Stimulated activated CD4-positive, alpha-beta T cell treated with anti-CD3 and anti-CD28 coated beads, Interleukin-1b, Interleukin-23, amount 100 ng/mL, for 1 hour (primary cell): ENCODE results near the gene PRKG1.
"Not testable (repeated sequence)": the region's sequence is repeated elsewhere in the genome, so short reads cannot be mapped to it uniquely, and the experiment has no call there.

Source experiments
- DNase-seq, 2 donors: peaks; one replicate each; pipeline ENCODE4 v3.0.0-alpha.2; 2020; ENCODE audit warnings: low read depth in 2 of 2

The PRKG1 gene

GRCh38 chr10:51170518-51171245 is 96.4 kb downstream of the PRKG1 start:
- DNase-seq, result no peak

- no peak for DNase-seq
Measured at GRCh38 chr10:51171946-51172345, 97.7 kb downstream of the PRKG1 start.

GRCh38 chr10:51176976-51177695 is 102.8 kb downstream of the PRKG1 start:
- DNase-seq, result no peak

- no peak for DNase-seq
Measured at GRCh38 chr10:51178634-51179033, 104.3 kb downstream of the PRKG1 start.

- no peak for DNase-seq
Measured at GRCh38 chr10:51180141-51180540, 105.9 kb downstream of the PRKG1 start.

- no peak for DNase-seq
Measured at GRCh38 chr10:51183783-51184182, 109.5 kb downstream of the PRKG1 start.

DNA sequence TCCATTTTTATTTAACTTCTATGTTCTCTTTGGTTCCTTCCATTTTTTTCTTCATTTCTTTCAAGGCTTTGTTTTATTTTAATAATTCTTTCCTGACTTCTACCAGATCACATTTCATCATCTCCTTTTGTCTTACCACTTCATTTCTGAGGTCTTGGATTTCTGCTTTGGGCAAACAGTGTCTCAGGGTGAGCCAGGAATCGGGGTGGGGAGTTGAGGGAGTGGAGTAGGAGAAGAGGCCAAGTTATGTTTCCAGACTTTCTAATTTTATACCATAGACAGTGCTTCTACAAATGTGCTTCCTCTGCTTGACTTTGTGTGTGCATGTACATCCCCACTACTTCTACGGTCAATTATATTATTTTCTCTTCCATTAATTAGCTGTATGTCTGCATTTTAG is 112.1 kb downstream of the PRKG1 start:
- DNase-seq, result no peak

DNA sequence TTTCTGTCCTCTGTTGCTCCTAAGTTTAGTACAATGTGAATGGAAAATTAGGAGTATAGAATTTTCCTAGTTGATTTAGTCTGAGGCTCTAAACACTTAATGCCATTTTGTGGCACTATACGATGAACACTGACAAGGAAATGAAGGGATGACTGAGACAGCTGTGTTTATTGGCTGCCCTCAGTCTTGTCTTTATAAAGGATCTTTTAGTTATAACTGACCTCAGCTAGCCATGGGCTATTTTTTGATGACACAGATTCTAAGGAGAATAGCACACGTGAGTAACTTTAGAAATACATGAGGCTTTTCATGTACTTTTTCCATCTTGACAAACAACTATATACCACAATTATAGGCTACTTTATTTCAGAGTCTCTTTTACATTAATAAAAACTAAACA is 113.7 kb downstream of the PRKG1 start:
- DNase-seq, result no peak

- no peak for DNase-seq
Measured at GRCh38 chr10:51188866-51189265, 114.6 kb downstream of the PRKG1 start.

DNA sequence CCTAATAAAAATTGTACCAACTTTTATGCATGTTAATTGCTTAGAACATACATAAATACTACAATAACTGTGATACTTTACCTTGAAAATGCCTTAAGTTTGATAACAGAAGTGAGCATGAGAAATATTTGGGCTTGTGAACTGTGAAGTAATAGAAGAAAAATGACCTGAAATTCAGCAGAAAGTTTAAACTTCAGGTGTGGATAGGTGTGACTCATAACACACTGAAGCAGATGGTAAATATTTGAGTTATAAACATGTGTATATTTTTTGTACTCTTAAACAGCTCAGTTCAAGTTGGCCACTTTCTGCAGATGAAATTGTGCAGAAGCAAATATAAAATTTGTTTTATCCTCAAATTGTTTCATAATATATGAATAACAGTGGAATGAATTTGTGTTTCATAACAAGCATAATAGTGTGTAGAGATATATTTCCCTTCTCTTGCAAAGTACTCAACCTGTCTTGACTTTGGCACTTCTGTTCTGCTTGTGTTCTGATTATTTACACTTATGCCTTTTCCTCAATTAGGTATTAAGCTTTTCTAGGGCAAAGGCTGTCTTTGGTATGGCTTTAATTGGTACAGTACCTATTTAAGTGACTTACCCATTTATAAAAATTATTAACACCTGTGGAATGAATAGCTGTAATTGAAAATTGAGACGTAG is 122.4 kb downstream of the PRKG1 start:
- no peak for DNase-seq

DNA sequence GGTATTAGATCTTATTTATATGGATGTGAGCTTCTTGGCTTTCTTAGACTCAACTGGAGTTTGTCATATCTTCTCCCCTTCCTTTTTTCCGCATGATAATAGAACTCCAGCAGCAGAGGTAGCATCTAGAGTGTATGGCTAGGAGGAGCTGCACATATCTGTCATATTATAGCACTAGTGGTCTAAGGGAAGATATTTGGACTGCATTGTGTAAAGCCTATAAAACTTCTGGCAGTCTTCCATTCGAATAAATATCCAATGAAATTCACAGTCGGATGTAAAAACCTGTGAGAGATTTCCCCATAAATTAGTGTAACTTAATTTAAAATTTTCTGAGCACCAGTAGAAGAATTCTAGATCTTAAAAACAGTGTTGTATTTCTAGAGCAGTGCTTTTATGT is 123.9 kb downstream of the PRKG1 start:
- DNase-seq, result no peak

- DNase-seq, result no peak
Measured at GRCh38 chr10:51201947-51202346, 127.7 kb downstream of the PRKG1 start.

- DNase-seq, result no peak
Measured at GRCh38 chr10:51203359-51203758, 129.1 kb downstream of the PRKG1 start.

- DNase-seq, result no peak
Measured at GRCh38 chr10:51204066-51204465, 129.8 kb downstream of the PRKG1 start.

GRCh38 chr10:51204701-51205100 is 130.4 kb downstream of the PRKG1 start:
- no peak for DNase-seq

GRCh38 chr10:51206500-51206899 is 132.2 kb downstream of the PRKG1 start:
- no peak for DNase-seq

GRCh38 chr10:51212937-51213336 is 138.7 kb downstream of the PRKG1 start:
- not testable (repeated sequence) for DNase-seq

- DNase-seq, result no peak
Measured at GRCh38 chr10:51214207-51215196, 140.2 kb downstream of the PRKG1 start.

DNA sequence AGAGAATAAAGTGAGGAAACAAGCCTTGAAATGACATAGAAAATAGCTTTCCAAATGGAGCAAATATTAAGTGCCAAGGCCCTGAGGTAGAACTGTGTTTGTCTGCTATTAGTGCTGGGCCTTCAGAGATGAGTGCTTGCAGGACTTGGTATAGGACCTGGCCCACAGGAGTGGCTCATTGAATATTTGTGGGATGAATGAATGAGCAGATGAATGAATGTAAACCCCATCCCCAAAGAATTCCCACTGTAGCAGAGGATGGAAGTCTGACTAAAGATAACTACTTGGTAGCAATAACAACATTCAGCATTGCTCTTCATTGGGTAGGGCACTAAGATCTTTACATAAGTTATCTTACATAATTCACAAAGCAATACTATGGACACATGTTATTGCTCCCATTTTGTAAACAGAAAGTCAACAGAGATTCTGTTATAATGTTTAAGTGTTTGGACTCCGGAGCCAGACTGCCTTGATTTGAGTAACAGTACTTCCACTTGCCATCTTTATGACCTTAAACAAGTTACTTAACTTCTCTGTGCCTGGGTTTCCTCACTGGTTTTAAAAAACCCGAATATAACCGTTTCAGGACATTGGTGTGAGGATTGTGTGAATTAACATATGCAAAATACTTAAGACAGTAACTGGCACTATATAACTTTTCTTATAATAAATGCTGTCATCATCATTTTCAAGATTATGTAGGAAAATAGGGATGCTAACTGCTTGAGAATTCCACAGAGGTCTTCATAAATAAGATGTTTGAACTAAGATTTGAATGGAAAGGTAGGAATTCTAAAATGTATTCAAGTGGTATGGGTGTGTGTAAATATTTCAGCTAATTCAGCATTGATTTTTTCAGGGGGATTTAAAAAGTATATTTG is 141.9 kb downstream of the PRKG1 start:
- no peak for DNase-seq

- no peak for DNase-seq
Measured at GRCh38 chr10:51217505-51217904, 143.2 kb downstream of the PRKG1 start.
